Retina (tissue), 1 donor: ENCODE measurements around the gene SEMA4C.

Source experiments
- DNase-seq: peaks from one replicate; pipeline ENCODE4 v3.0.0-alpha.2; 2016

Gene SEMA4C

GRCh38 chr2:96869822-96870625, at the start of gene SEMA4C:
Gene SEMA4C, minus strand, starts transcription at chr2:96870080. Its CDS starts 2,194 bp downstream, at chr2:96867886.
- peak; percentile 69 for DNase-seq

- no peak for DNase-seq
Observed at GRCh38 chr2:96918754-96919550, 49.1 kb upstream of the SEMA4C start.

GRCh38 chr2:96918092-96918753, 48.3 kb upstream of the SEMA4C start:
- DNase-seq: no peak

GRCh38 chr2:96916646-96917543, 47.0 kb upstream of the SEMA4C start:
- DNase-seq: no peak

- peak; percentile 78 for DNase-seq
Observed at GRCh38 chr2:96916156-96916630, 46.3 kb upstream of the SEMA4C start.

- no peak for DNase-seq
Observed at GRCh38 chr2:96914332-96914731, 44.5 kb upstream of the SEMA4C start.

- no peak for DNase-seq
Observed at GRCh38 chr2:96913398-96914202, 43.7 kb upstream of the SEMA4C start.

- no peak for DNase-seq
Observed at GRCh38 chr2:96913117-96913397, 43.2 kb upstream of the SEMA4C start.

- DNase-seq: no peak
Observed at GRCh38 chr2:96912346-96913116, 42.7 kb upstream of the SEMA4C start.

- peak; percentile 88 for DNase-seq
Observed at GRCh38 chr2:96909611-96910021, 39.7 kb upstream of the SEMA4C start.

GRCh38 chr2:96907115-96908041, 37.5 kb upstream of the SEMA4C start:
- DNase-seq: peak; percentile 70

- DNase-seq: peak; percentile 62
Observed at GRCh38 chr2:96906729-96907114, 36.8 kb upstream of the SEMA4C start.

- no peak for DNase-seq
Observed at GRCh38 chr2:96903815-96904214, 33.9 kb upstream of the SEMA4C start.

- no peak for DNase-seq
Observed at GRCh38 chr2:96903318-96903717, 33.4 kb upstream of the SEMA4C start.

GRCh38 chr2:96900237-96900636, 30.4 kb upstream of the SEMA4C start:
- no peak for DNase-seq

GRCh38 chr2:96899413-96899741, 29.5 kb upstream of the SEMA4C start:
- DNase-seq: no peak

- DNase-seq: no peak
Observed at GRCh38 chr2:96898641-96899412, 28.9 kb upstream of the SEMA4C start.

GRCh38 chr2:96898135-96898505, 28.2 kb upstream of the SEMA4C start:
- DNase-seq: no peak

GRCh38 chr2:96897491-96898134, 27.7 kb upstream of the SEMA4C start:
- no peak for DNase-seq
